LNCAP (cell line): Measurements from ENCODE around the gene HEY2.

Experiments used
- TF ChIP-seq, protein P1 (sequence below): fragments of 450-650 bp; IDR thresholded peaks from 2 replicates; pipeline ENCODE4 v1.5.1; 2017; ENCODE audit warnings: mild to moderate bottlenecking

HEY2 gene

DNA sequence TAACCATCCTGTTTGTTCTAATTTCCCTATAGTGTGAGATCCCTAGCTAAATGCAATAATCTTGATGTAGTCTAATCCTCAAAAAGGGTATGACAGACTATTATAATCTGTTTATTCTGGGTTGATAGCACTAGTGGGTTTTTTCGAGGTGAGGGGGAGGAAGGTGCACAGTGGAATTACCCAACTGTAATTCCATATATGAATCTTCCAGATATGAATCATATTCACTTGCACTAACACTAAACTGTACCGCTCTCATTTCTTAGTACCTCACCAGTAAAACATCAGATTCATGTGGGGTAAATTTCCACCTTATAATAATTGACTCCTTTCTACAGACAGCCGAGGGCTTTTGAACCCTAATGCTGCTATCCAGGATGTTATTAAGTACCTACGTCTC lies 57.9 kb downstream of the HEY2 start:
- TF ChIP-seq, protein P1, sequence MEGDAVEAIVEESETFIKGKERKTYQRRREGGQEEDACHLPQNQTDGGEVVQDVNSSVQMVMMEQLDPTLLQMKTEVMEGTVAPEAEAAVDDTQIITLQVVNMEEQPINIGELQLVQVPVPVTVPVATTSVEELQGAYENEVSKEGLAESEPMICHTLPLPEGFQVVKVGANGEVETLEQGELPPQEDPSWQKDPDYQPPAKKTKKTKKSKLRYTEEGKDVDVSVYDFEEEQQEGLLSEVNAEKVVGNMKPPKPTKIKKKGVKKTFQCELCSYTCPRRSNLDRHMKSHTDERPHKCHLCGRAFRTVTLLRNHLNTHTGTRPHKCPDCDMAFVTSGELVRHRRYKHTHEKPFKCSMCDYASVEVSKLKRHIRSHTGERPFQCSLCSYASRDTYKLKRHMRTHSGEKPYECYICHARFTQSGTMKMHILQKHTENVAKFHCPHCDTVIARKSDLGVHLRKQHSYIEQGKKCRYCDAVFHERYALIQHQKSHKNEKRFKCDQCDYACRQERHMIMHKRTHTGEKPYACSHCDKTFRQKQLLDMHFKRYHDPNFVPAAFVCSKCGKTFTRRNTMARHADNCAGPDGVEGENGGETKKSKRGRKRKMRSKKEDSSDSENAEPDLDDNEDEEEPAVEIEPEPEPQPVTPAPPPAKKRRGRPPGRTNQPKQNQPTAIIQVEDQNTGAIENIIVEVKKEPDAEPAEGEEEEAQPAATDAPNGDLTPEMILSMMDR = no peak

DNA sequence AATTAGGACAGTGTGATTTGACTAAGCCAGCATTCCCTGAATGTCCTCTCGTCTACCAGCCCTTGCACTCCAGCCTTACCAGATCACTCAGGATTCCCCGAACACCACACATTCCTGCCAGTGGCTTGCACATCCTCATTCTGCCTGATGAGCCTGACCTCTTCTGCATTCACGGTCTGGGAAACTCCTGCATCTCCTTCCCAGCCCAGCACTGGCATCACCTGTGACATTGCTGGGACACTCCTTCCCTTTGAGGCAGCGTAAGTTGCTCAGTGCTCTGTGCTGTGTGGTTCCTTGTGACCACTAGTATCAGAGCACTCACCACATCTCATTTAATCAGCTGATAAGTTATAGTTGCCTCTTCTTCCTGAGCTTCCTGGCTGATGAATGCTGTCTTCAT lies 58.6 kb downstream of the HEY2 start:
- TF ChIP-seq, protein P1 = no peak

DNA sequence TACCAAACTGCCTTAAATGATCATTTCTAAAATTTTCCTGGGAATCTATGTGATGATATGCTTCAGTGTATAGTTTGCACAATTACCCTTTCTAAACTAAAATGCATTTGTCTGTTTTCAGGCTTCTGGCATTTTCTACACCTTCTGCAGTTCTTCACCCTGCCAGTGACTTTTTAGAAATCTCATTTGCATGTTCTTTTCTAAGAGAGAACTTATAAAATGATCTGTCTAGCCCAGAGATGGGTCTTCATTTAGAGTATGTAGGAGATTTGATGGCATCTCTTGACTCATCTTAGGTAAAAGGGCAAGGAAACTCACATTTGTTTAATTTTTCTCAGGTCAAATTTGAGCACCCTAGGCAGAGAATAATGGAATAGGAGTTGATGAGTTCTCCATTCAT lies 59.2 kb downstream of the HEY2 start:
- TF ChIP-seq, protein P1 = no peak

DNA sequence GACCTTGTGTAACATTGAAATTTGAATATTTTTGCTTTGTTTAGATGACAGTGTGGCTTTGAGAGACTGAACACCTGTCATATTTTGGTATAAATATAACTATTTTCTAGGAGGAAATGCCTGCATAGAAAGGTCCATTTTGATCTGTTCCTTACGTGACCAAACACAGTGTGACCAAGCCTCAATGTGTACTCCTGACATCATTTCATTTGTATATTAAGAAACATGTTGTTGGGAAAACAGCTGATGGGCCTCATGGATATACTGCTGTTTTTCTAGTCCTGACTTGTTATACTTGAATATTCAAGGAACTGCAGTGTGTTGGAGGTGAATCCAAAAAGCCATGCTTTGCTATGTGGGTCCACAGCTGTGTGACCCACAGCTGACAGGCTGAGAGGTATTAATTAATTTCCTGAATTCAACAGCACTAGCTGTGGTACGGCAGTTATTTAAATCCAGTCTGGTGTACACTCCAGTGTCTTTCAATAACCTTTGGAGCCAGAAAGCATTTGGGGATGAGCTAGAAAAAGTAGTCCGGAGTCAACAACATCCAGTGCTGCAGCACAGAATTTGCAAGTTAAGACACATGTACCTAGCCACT lies 60.2 kb downstream of the HEY2 start:
- TF ChIP-seq, protein P1 = no peak

DNA sequence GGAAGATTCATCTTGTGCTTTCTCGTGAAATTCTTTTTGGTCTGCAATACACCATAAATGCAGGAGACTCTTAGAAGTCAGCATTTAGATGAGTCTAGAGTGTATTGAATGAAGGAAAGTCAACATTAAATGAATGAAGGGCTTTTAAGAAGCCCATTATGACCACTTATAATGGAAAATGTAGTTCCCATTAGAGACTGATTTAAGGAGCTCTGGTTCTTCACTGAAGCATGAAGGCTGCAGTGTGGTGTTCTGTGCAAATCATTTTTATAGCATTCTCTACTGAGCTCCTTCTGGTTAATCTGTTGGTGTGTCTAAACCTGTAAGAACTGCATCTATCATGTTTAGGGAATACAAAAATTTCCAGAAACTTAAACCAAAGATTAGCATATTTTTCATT lies 61.0 kb downstream of the HEY2 start:
- TF ChIP-seq, protein P1 = no peak
